Ovary (tissue), 9 donors: ENCODE results near the gene TRIP12. TPM values are rescaled to one million over a fixed set of nuclear protein-coding genes. Genes with fewer than 3 reads are reported as not detected.

Experiments
- DNase-seq, 5 donors: peaks; one replicate each; pipeline ENCODE4 v3.0.0-alpha.2; 2019 to 2020
- H3K27ac ChIP-seq, 2 donors: fragments of 200-600 bp; one replicate each; pipeline versions ENCODE4 v1.5.1 to v1.8.0; 2019 to 2022
- H3K27me3 ChIP-seq: fragments of 200-600 bp; one replicate; pipeline ENCODE4 v1.8.0; 2022
- H3K36me3 ChIP-seq: fragments of 200-600 bp; sonication (generic); one replicate; pipeline ENCODE4 v1.5.1; 2019
- H3K4me1 ChIP-seq: one replicate; pipeline ENCODE4 v1.8.1; 2013; ENCODE audit warnings: mild to moderate bottlenecking, moderate library complexity; ENCODE audit not compliant: insufficient read depth
- H3K4me3 ChIP-seq: fragments of 200-600 bp; sonication (generic); one replicate; pipeline ENCODE4 v1.5.1; 2017
- H3K9me3 ChIP-seq, 2 donors: fragments of 200-600 bp in 1 of 2; sonication (generic) in 1 of 2; one replicate each; pipeline versions ENCODE4 v1.5.1 to v1.8.1; 2013 to 2019; ENCODE audit warnings: mild to moderate bottlenecking in 1 of 2, moderate library complexity in 1 of 2
- CTCF ChIP-seq, 3 donors: fragments of 450-650 bp in 2 of 3; fragments of 200-600 bp in 1 of 3; IDR thresholded peaks; one replicate each; pipeline versions ENCODE4 v1.5.1 to v1.8.0; 2016 to 2022; ENCODE audit warnings: antibody characterized with exemption in 3 of 3, mild to moderate bottlenecking in 1 of 3
- EP300 ChIP-seq: sonication (generic); formaldehyde crosslinking; IDR thresholded peaks from one replicate; pipeline ENCODE4 v1.6.1; 2017; ENCODE audit warnings: antibody characterized with exemption
- POLR2A ChIP-seq: fragments of 450-650 bp; IDR thresholded peaks from one replicate; pipeline ENCODE4 v1.6.1; 2017; ENCODE audit warnings: antibody characterized with exemption, mild to moderate bottlenecking, moderate library complexity
- WGBS, 3 donors: extraction: QIAGEN DNeasy Blood & Tissue Kit in 1 of 3; methylation state at CpG; one replicate each; pipeline versions ENCODE4 v1.1.5 to v1.1.7; 2013 to 2017; 5-methylcytosine and 5-hydroxymethylcytosine counted together
- intact Hi-C, 4 donors: fragments of 100-400 bp; cut with DNase I; formaldehyde crosslinking; loops; one replicate each; pipeline versions ENCODE4 v1.11.0 to v1.15.1; 2022 to 2023
- polyA plus RNA-seq, 2 donors: library from polyadenylated mRNA; stranded (reverse); fragments of 200-250 nt in 1 of 2; fragments of 350-450 nt in 1 of 2; fragmentation: Illumina TruSeq in 1 of 2; extraction: RNeasy Lipid Tissue Mini Kit (QIAGEN cat#74804) in 1 of 2; gene quantifications; one replicate each; pipeline ENCODE4 v1.2.3, GENCODE V29; 2013 to 2014
- total RNA-seq, 7 donors: library from RNA; depleted of rRNA in 2 of 7; stranded (reverse); fragments of >200 nt in 2 of 7; fragmentation: NEBNext Ultra II Directional in 3 of 7; extraction: Animal tissue kit (Norgen Biotek cat#: 25700) in 3 of 7; gene quantifications; one replicate each; pipeline versions ENCODE4 v1.1.0 to v1.2.4, GENCODE V29; 2016 to 2023
- donor health status: DM: no; HTN: no; CAD: no; lungs with moderate emphysema.
- donor health status: DM: no; HTN: no; CAD: no.
- donor health status: Bipolar disorder and iron deficiency.
- donor health status: DM: yes; HTN: yes; CAD: no.
- donor health status: DM: no; HTN: no; CAD: no.
- donor health status: DM: yes; HTN: yes; CAD: no.

The TRIP12 gene
- total and polyA plus RNA-seq, 9 donors = 30.4 to 221 (median 178) TPM

- DNase-seq = no peak
- Histone ChIP-seq H3K4me3 (no peak overlapping the region), H3K4me1 (peaks cover 2% of the 10 kb centered on the region), H3K9me3 (no peaks in the 10 kb centered on the region), H3K27me3 (no peaks in the 10 kb centered on the region), H3K36me3 (no peaks in the 10 kb centered on the region), H3K27ac (no peak overlapping the region)
- intact Hi-C loops = no loop called here
- WGBS, 3 donors = 79 to 94% (median 80%) methylated on average over 3 of the region's 3 CpGs
- TF ChIP-seq POLR2A (no peak), EP300 (no peak), CTCF (IDR thresholded peaks at IDR 0.05) (no peak)
Observed at GRCh38 chr2:229869226-229869625, 52.6 kb downstream of the TRIP12 start.

- no peaks in the 10 kb centered on the region for H3K27me3 ChIP-seq
- WGBS, 3 donors = 85 to 94% (median 94%) methylated on average over 2 of the region's 2 CpGs
- H3K36me3 ChIP-seq = no peaks in the 10 kb centered on the region
- peaks cover 2% of the 10 kb centered on the region for H3K4me1 ChIP-seq
- H3K27ac ChIP-seq = no peak overlapping the region
- no peak for DNase-seq
- intact Hi-C loops = no loop called here
- TF ChIP-seq POLR2A = no peak
- no peak for TF ChIP-seq CTCF (IDR thresholded peaks at IDR 0.05)
- TF ChIP-seq EP300 = no peak
- no peak overlapping the region for H3K4me3 ChIP-seq
- H3K9me3 ChIP-seq = no peaks in the 10 kb centered on the region
Observed at GRCh38 chr2:229868794-229869193, 53.0 kb downstream of the TRIP12 start.

- TF ChIP-seq POLR2A = no peak
- TF ChIP-seq CTCF (IDR thresholded peaks at IDR 0.05) = no peak
- TF ChIP-seq EP300 = no peak
- 96 to 98% (median 98%) methylated on average over 2 of the region's 2 CpGs for WGBS, 3 donors
Observed at GRCh38 chr2:229865033-229865432, 56.8 kb downstream of the TRIP12 start.

GRCh38 chr2:229861431-229861830 lies 60.4 kb downstream of the TRIP12 start:
- Histone ChIP-seq H3K27me3 (no peaks in the 10 kb centered on the region), H3K9me3 (no peaks in the 10 kb centered on the region), H3K4me3 (no peak overlapping the region), H3K27ac (no peak overlapping the region), H3K36me3 (no peaks in the 10 kb centered on the region), H3K4me1 (no peaks in the 10 kb centered on the region)
- DNase-seq = no peak
- no peak for TF ChIP-seq EP300
- TF ChIP-seq POLR2A = no peak
- TF ChIP-seq CTCF (IDR thresholded peaks at IDR 0.05) = no peak
- intact Hi-C loops = no loop called here

More at GRCh38 chr2:229865033-229865432, 56.8 kb downstream of the TRIP12 start:
- Histone ChIP-seq H3K4me3 (no peak overlapping the region), H3K36me3 (no peaks in the 10 kb centered on the region), H3K27me3 (no peaks in the 10 kb centered on the region), H3K4me1 (no peaks in the 10 kb centered on the region), H3K27ac (no peak overlapping the region), H3K9me3 (no peaks in the 10 kb centered on the region)
- DNase-seq = no peak
- intact Hi-C loops = no loop called here

- H3K9me3 ChIP-seq = no peaks in the 10 kb centered on the region
- no peaks in the 10 kb centered on the region for H3K4me1 ChIP-seq
- TF ChIP-seq CTCF (IDR thresholded peaks at IDR 0.05) (no peak), EP300 (no peak), POLR2A (no peak)
- no peak overlapping the region for H3K27ac ChIP-seq
- no peaks in the 10 kb centered on the region for H3K36me3 ChIP-seq
- WGBS, 3 donors = 98 to 99% (median 98%) methylated on average over 1 of the region's 1 CpG
- no peak overlapping the region for H3K4me3 ChIP-seq
- H3K27me3 ChIP-seq = no peaks in the 10 kb centered on the region
- intact Hi-C loops = no loop called here
- no peak for DNase-seq
Observed at GRCh38 chr2:229860334-229860733, 61.5 kb downstream of the TRIP12 start.
